A673 (cell line): Measurements from ENCODE around the gene SBK2. TPM values are rescaled to one million over a fixed set of nuclear protein-coding genes. Genes with fewer than 3 reads are reported as not detected.
A peak's percentile ranks its signal among the peaks of the same experiment; 100 is the strongest.

Experiments used
- BruUV-seq: library from RNA; stranded (reverse); fragments of 400-500 nt; replicated peaks from 2 replicates; lab custom pipeline; 2021; lab: Mats Ljungman, UMichigan
- CTCF ChIA-PET: fragments of 300-600 bp; sonication (Branson Sonifier 250); formaldehyde crosslinking; loops from one replicate; lab custom pipeline; 2022; ENCODE audit warnings: antibody characterized with exemption; lab: Charles Lee
- POLR2A ChIA-PET: fragments of 300-600 bp; sonication (Branson Sonifier 250); formaldehyde crosslinking; loops from one replicate; lab custom pipeline; 2022; ENCODE audit warnings: antibody characterized with exemption; ENCODE audit not compliant: low non-redundant PET; lab: Charles Lee
- DNase-seq: peaks from one replicate; pipeline ENCODE4 v3.0.0-alpha.2; 2015; ENCODE audit warnings: low spot score
- H3K27ac ChIP-seq: fragments of 200-600 bp; sonication (generic); 2 replicates; pipeline ENCODE4 v1.5.1; 2016; ENCODE audit warnings: mixed run types, low read depth, mild to moderate bottlenecking, mixed read lengths, antibody characterized with exemption, low read length; ENCODE audit not compliant: poor library complexity, severe bottlenecking
- H3K27me3 ChIP-seq: fragments of 200-600 bp; sonication (generic); replicated peaks from 2 replicates; pipeline ENCODE4 v1.6.1; 2017; ENCODE audit warnings: mixed run types, low read depth, mild to moderate bottlenecking, mixed read lengths, antibody characterized with exemption, low read length; ENCODE audit not compliant: insufficient read depth, poor library complexity
- H3K36me3 ChIP-seq: fragments of 200-600 bp; sonication (generic); 2 replicates; pipeline ENCODE4 v1.6.1; 2016; ENCODE audit warnings: mixed run types, mild to moderate bottlenecking, mixed read lengths, antibody characterized with exemption, low read length; ENCODE audit not compliant: insufficient read depth, poor library complexity, severe bottlenecking
- H3K4me1 ChIP-seq: fragments of 200-600 bp; sonication (generic); 2 replicates; pipeline ENCODE4 v1.6.1; 2017; ENCODE audit warnings: mixed run types, mild to moderate bottlenecking, mixed read lengths, antibody characterized with exemption, low read length; ENCODE audit not compliant: insufficient read depth, poor library complexity, severe bottlenecking
- H3K4me3 ChIP-seq: fragments of 200-600 bp; sonication (generic); 2 replicates; pipeline ENCODE4 v1.5.1; 2016; ENCODE audit warnings: low read depth, mixed run types, mild to moderate bottlenecking, mixed read lengths, low read length; ENCODE audit not compliant: poor library complexity, severe bottlenecking
- H3K9me3 ChIP-seq: fragments of 200-600 bp; sonication (generic); 2 replicates; pipeline ENCODE4 v1.6.1; 2016; ENCODE audit warnings: mixed run types, low read depth, mild to moderate bottlenecking, mixed read lengths, antibody characterized with exemption, low read length; ENCODE audit not compliant: poor library complexity, severe bottlenecking
- EZH2 ChIP-seq: fragments of 200-600 bp; sonication (generic); IDR thresholded peaks from 2 replicates; pipeline ENCODE4 v1.6.1; 2017; ENCODE audit warnings: borderline replicate concordance, low read depth, mild to moderate bottlenecking, mixed read lengths, antibody characterized with exemption, low read length; ENCODE audit not compliant: poor library complexity, severe bottlenecking
- intact Hi-C: fragments of 100-400 bp; cut with micrococcal nuclease; formaldehyde crosslinking; loops from one replicate; pipeline ENCODE4 v1.10.0; 2022; ENCODE audit not compliant: unreplicated experiment
- total RNA-seq: library from RNA; stranded (reverse); gene quantifications from 2 replicates; pipeline ENCODE4 v1.2.3, GENCODE V29; 2021
- TF ChIP-seq, protein P1 (sequence below): fragments of 300-800, 200-600 bp; sonication (generic); conservative IDR thresholded peaks from 2 replicates; pipeline ENCODE4 v1.5.1; 2017; ENCODE audit warnings: low read depth, mild to moderate bottlenecking, antibody characterized with exemption, low read length, moderate library complexity, mixed read lengths

The SBK2 gene
- total RNA-seq, 1 experiment from 2014 or later, result not detected

DNA sequence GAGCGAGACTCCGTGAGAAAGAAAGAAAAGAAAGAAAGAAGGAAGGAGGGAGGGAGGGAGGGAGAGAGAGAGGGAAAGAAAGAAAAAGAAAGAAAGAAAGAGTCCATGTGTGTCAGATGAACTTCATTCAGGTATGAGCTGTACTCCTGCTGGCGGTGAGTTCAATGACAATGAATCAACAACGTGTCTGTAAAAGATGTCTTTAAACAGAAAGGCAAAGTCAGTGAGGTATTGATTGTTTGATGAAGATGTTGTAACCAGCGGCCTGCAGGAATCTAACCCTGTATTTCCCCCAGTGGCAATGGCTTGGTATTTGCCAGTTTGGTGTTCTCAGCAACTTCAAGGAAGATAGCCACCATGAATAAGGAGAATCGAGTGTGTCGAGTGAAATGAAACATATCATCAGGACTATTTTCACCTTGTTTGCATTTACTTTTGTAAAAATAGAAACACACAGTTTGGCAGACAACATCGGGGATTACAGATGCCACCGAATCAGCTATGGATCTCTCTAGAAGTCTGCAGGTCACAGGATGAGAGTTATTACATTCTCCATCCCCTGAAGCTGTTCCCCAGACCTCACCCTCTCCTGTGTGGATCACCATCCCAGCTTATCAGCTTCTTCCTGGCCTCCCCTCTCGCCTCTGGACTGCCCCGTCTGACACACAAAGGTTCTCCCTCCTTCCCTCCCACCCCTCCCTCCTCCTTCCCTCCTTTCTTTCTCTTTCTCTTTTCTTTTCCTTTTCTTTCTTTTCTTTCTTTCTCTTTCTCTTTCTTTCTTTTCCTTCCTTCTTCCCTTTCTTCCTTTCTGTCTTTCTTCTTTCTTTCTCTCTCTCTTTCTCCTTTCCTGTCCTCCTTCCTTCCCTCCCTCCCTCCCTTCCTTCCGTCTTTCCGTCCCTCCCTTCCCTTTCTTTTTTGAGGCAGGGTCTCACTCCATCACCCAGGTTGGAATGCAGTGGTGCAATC is 16.6 kb upstream of the SBK2 start:
- TF ChIP-seq EZH2, result no peak
- TF ChIP-seq, protein P1, sequence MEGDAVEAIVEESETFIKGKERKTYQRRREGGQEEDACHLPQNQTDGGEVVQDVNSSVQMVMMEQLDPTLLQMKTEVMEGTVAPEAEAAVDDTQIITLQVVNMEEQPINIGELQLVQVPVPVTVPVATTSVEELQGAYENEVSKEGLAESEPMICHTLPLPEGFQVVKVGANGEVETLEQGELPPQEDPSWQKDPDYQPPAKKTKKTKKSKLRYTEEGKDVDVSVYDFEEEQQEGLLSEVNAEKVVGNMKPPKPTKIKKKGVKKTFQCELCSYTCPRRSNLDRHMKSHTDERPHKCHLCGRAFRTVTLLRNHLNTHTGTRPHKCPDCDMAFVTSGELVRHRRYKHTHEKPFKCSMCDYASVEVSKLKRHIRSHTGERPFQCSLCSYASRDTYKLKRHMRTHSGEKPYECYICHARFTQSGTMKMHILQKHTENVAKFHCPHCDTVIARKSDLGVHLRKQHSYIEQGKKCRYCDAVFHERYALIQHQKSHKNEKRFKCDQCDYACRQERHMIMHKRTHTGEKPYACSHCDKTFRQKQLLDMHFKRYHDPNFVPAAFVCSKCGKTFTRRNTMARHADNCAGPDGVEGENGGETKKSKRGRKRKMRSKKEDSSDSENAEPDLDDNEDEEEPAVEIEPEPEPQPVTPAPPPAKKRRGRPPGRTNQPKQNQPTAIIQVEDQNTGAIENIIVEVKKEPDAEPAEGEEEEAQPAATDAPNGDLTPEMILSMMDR, result no peak
- no peak for DNase-seq
- intact Hi-C loops, result no loop called here
- ChIA-PET CTCF (no interaction called here), POLR2A (no interaction called here)
- Histone ChIP-seq H3K4me3 (no peak overlapping the region), H3K27me3 (no peaks in the 10 kb centered on the region), H3K27ac (no peak overlapping the region), H3K9me3 (no peaks in the 10 kb centered on the region), H3K4me1 (no peaks in the 10 kb centered on the region), H3K36me3 (no peaks in the 10 kb centered on the region)
- no TSS peak for BruUV-seq

DNA sequence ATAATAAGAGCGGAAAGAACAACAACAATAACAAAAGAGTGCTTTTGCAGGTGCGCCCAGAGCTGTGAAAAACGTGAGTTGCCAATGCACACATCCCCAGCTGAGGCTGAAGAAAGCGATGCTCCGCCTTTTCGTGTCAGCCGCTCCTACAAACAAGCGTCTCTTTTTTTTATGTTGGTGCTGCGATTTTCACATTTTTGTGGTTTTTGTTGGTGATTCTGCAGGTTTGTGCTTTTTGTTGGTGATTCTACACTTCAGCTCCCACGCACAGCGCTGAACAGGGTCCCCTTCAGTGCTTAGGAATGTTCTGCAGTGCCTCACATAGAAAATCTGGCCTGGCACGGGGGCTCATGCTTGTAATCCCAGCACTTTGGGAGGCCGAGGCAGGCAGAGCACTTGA is 15.7 kb upstream of the SBK2 start:
- peak; percentile 17 for DNase-seq
- H3K4me3 ChIP-seq, result no peak overlapping the region
- no TSS peak for BruUV-seq
- H3K36me3 ChIP-seq, result no peaks in the 10 kb centered on the region
- CTCF ChIA-PET, result no interaction called here
- H3K27ac ChIP-seq, result no peak overlapping the region
- no peaks in the 10 kb centered on the region for H3K27me3 ChIP-seq
- intact Hi-C loops, result no loop called here
- H3K9me3 ChIP-seq, result no peaks in the 10 kb centered on the region
- no peaks in the 10 kb centered on the region for H3K4me1 ChIP-seq
- TF ChIP-seq EZH2, result no peak
- TF ChIP-seq, protein P1, result no peak
- POLR2A ChIA-PET, result no interaction called here

DNA sequence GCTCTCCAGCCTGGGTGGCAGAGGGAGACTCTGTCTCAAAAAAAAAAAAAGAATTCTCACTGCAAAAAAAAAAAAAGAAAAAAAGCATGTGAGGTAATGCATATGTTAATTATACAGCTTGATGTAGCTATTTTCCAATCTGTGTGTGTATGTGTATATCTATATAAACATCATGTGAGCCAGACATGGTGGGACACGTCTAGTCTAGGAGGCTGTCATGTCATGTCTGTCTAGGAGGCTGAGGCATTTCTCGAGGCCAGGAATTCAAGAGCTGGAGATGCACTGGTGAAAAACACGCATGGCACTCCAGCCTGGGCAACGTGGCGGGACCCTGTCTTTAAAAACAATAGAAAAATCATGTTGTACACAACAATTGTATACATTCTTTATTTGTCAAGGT is 15.3 kb upstream of the SBK2 start:
- Histone ChIP-seq H3K4me3 (no peak overlapping the region), H3K9me3 (no peaks in the 10 kb centered on the region), H3K4me1 (no peaks in the 10 kb centered on the region), H3K27me3 (no peaks in the 10 kb centered on the region), H3K36me3 (no peaks in the 10 kb centered on the region), H3K27ac (no peak overlapping the region)
- no peak for DNase-seq
- BruUV-seq, result no TSS peak
- TF ChIP-seq, protein P1, result no peak
- no peak for TF ChIP-seq EZH2
- ChIA-PET POLR2A (no interaction called here), CTCF (no interaction called here)
- intact Hi-C loops, result no loop called here
